MM.1S (cell line): Measurements from ENCODE around the gene GOLGA3.

Source experiments
- DNase-seq: peaks from one replicate; pipeline ENCODE4 v3.0.0-alpha.2; 2015
- H2AFZ ChIP-seq: fragments of 300-600 bp; sonication (generic); 2 replicates; pipeline ENCODE4 v1.6.0; 2016; ENCODE audit warnings: antibody characterized with exemption, low read length
- H3F3A ChIP-seq: fragments of 300-600 bp; sonication (generic); 2 replicates; pipeline ENCODE4 v1.6.1; 2016; ENCODE audit warnings: mild to moderate bottlenecking, antibody characterized with exemption, low read length, moderate library complexity, mixed read lengths; ENCODE audit not compliant: insufficient read depth
- H3K27ac ChIP-seq: fragments of 300-600 bp; sonication (generic); 2 replicates; pipeline ENCODE4 v1.5.1; 2016; ENCODE audit warnings: mild to moderate bottlenecking, low read length
- H3K27me3 ChIP-seq: fragments of 300-600 bp; sonication (generic); replicated peaks from 2 replicates; pipeline ENCODE4 v1.6.0; 2016; ENCODE audit warnings: low read length; ENCODE audit not compliant: insufficient read depth
- H3K36me3 ChIP-seq: fragments of 300-600 bp; sonication (generic); replicated peaks from 2 replicates; pipeline ENCODE4 v1.6.1; 2016; ENCODE audit warnings: mild to moderate bottlenecking, low read length, mixed read lengths; ENCODE audit not compliant: insufficient read depth
- H3K4me1 ChIP-seq: fragments of 300-600 bp; sonication (generic); 2 replicates; pipeline ENCODE4 v1.6.1; 2016; ENCODE audit warnings: low read length, mixed read lengths
- H3K4me2 ChIP-seq: fragments of 300-600 bp; sonication (generic); 2 replicates; pipeline ENCODE4 v1.6.0; 2016; ENCODE audit warnings: low read depth, low read length
- H3K4me3 ChIP-seq: fragments of 300-600 bp; sonication (generic); 2 replicates; pipeline ENCODE4 v1.5.1; 2016; ENCODE audit warnings: low read length, mixed read lengths
- H3K79me2 ChIP-seq: fragments of 300-600 bp; sonication (generic); 2 replicates; pipeline ENCODE4 v1.6.1; 2016; ENCODE audit warnings: mixed run types, low read length, mixed read lengths
- H3K9ac ChIP-seq: fragments of 300-600 bp; sonication (generic); 2 replicates; pipeline ENCODE4 v1.6.1; 2016; ENCODE audit warnings: low read length, mixed read lengths
- H3K9me2 ChIP-seq: fragments of 300-600 bp; sonication (generic); replicated peaks from 2 replicates; pipeline ENCODE4 v1.6.1; 2016; ENCODE audit warnings: mild to moderate bottlenecking, low read length, mixed read lengths; ENCODE audit not compliant: insufficient read depth
- H3K9me3 ChIP-seq: fragments of 300-600 bp; sonication (generic); replicated peaks from 2 replicates; pipeline ENCODE4 v1.6.1; 2016; ENCODE audit warnings: mild to moderate bottlenecking, low read length, mixed read lengths; ENCODE audit not compliant: insufficient read depth
- H4K20me1 ChIP-seq: fragments of 300-600 bp; sonication (generic); 2 replicates; pipeline ENCODE4 v1.6.1; 2016; ENCODE audit warnings: mild to moderate bottlenecking, low read length, moderate library complexity, mixed read lengths; ENCODE audit not compliant: insufficient read depth
- EZH2 ChIP-seq: fragments of 300-600 bp; sonication (generic); optimal IDR thresholded peaks from 2 replicates; pipeline ENCODE3; 2017; ENCODE audit warnings: low read depth, mild to moderate bottlenecking, antibody characterized with exemption, low read length, mixed read lengths
- EZH2phosphoT487 ChIP-seq: fragments of 300-600 bp; sonication (generic); IDR thresholded peaks from 2 replicates; pipeline ENCODE4 v1.6.1; 2018; ENCODE audit warnings: antibody characterized with exemption, low read length
- TF ChIP-seq, protein P1 (sequence below): fragments of 300-600 bp; sonication (generic); IDR thresholded peaks from 2 replicates; pipeline ENCODE4 v1.5.1; 2016; ENCODE audit warnings: antibody characterized with exemption, low read length, mixed read lengths

The GOLGA3 gene

GRCh38 chr12:132747395-132747794 is 81.3 kb downstream of the GOLGA3 start:
- Histone ChIP-seq H3K27me3 (no peaks in the 10 kb centered on the region), H3K79me2 (peaks cover 5% of the 10 kb centered on the region), H3K27ac (no peak overlapping the region), H3K4me1 (no peaks in the 10 kb centered on the region), H3K4me3 (no peak overlapping the region), H3K9ac (no peak overlapping the region), H3K9me3 (no peaks in the 10 kb centered on the region), H4K20me1 (no peaks in the 10 kb centered on the region), H3K36me3 (no peaks in the 10 kb centered on the region), H3K4me2 (no peak overlapping the region), H3K9me2 (no peaks in the 10 kb centered on the region), H2AFZ (no peak overlapping the region), H3F3A (no peaks in the 10 kb centered on the region)
- no peak for DNase-seq
- TF ChIP-seq EZH2 (no peak), EZH2phosphoT487 (no peak)
- TF ChIP-seq, protein P1, sequence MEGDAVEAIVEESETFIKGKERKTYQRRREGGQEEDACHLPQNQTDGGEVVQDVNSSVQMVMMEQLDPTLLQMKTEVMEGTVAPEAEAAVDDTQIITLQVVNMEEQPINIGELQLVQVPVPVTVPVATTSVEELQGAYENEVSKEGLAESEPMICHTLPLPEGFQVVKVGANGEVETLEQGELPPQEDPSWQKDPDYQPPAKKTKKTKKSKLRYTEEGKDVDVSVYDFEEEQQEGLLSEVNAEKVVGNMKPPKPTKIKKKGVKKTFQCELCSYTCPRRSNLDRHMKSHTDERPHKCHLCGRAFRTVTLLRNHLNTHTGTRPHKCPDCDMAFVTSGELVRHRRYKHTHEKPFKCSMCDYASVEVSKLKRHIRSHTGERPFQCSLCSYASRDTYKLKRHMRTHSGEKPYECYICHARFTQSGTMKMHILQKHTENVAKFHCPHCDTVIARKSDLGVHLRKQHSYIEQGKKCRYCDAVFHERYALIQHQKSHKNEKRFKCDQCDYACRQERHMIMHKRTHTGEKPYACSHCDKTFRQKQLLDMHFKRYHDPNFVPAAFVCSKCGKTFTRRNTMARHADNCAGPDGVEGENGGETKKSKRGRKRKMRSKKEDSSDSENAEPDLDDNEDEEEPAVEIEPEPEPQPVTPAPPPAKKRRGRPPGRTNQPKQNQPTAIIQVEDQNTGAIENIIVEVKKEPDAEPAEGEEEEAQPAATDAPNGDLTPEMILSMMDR = no peak

GRCh38 chr12:132746613-132747012 is 82.1 kb downstream of the GOLGA3 start:
- TF ChIP-seq, protein P1 = no peak
- TF ChIP-seq EZH2phosphoT487 (no peak), EZH2 (no peak)
- no peak overlapping the region for H3K27ac ChIP-seq
- H3K9ac ChIP-seq = no peak overlapping the region
- no peak overlapping the region for H2AFZ ChIP-seq
- H3K36me3 ChIP-seq = no peaks in the 10 kb centered on the region
- H3K79me2 ChIP-seq = peaks cover 5% of the 10 kb centered on the region
- no peak overlapping the region for H3K4me2 ChIP-seq
- no peak for DNase-seq
- H3F3A ChIP-seq = no peaks in the 10 kb centered on the region
- no peaks in the 10 kb centered on the region for H4K20me1 ChIP-seq
- H3K4me1 ChIP-seq = no peaks in the 10 kb centered on the region
- H3K27me3 ChIP-seq = no peaks in the 10 kb centered on the region
- no peaks in the 10 kb centered on the region for H3K9me3 ChIP-seq
- no peak overlapping the region for H3K4me3 ChIP-seq
- H3K9me2 ChIP-seq = no peaks in the 10 kb centered on the region

GRCh38 chr12:132743831-132744230 is 84.8 kb downstream of the GOLGA3 start:
- no peak overlapping the region for H3K9ac ChIP-seq
- H3F3A ChIP-seq = no peaks in the 10 kb centered on the region
- peaks cover 5% of the 10 kb centered on the region for H3K79me2 ChIP-seq
- no peaks in the 10 kb centered on the region for H3K9me2 ChIP-seq
- H3K4me3 ChIP-seq = no peak overlapping the region
- H3K27ac ChIP-seq = no peak overlapping the region
- H2AFZ ChIP-seq = no peak overlapping the region
- no peak overlapping the region for H3K4me2 ChIP-seq
- no peaks in the 10 kb centered on the region for H3K36me3 ChIP-seq
- H3K27me3 ChIP-seq = no peaks in the 10 kb centered on the region
- TF ChIP-seq, protein P1 = no peak
- no peak for TF ChIP-seq EZH2
- H4K20me1 ChIP-seq = no peaks in the 10 kb centered on the region
- no peaks in the 10 kb centered on the region for H3K9me3 ChIP-seq
- no peak for DNase-seq
- H3K4me1 ChIP-seq = no peaks in the 10 kb centered on the region

- TF ChIP-seq, protein P1 = no peak
- TF ChIP-seq EZH2phosphoT487 (no peak), EZH2 (no peak)
- Histone ChIP-seq H3K4me1 (no peaks in the 10 kb centered on the region), H3K9ac (no peak overlapping the region), H3K79me2 (peaks cover 5% of the 10 kb centered on the region), H3K27ac (no peak overlapping the region), H3K36me3 (no peaks in the 10 kb centered on the region), H2AFZ (no peak overlapping the region), H4K20me1 (no peaks in the 10 kb centered on the region), H3K4me2 (no peak overlapping the region), H3K9me2 (no peaks in the 10 kb centered on the region), H3K9me3 (no peaks in the 10 kb centered on the region), H3K4me3 (no peak overlapping the region), H3K27me3 (no peaks in the 10 kb centered on the region), H3F3A (no peaks in the 10 kb centered on the region)
- no peak for DNase-seq
Measured at GRCh38 chr12:132741620-132742019, 87.0 kb downstream of the GOLGA3 start.
